ENCODE measurements around the gene MYO1B.

MYO1B gene

DNA sequence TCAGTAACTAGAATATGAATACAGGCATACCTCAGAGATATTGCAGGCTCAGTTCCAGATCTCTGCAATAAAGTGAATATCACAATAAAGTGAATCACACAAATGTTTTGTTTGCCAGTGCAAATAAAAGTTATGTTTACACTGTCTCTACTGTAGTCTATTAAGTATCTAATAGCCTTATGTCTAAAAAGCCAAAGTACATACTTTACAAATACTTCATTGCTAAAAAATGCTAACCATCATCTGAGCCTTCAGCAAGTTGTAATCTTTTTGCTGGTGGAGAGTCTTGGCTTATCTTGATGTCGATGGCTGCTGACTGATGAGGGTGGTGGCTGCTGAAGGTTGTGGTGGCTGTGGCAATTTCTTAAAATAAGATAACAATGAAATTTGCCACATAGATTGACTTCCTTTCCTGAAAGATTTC, 159.4 kb downstream of the MYO1B start:
- DNase-seq (ENCODE audit: low read depth in 2 of 2): no peak

DNA sequence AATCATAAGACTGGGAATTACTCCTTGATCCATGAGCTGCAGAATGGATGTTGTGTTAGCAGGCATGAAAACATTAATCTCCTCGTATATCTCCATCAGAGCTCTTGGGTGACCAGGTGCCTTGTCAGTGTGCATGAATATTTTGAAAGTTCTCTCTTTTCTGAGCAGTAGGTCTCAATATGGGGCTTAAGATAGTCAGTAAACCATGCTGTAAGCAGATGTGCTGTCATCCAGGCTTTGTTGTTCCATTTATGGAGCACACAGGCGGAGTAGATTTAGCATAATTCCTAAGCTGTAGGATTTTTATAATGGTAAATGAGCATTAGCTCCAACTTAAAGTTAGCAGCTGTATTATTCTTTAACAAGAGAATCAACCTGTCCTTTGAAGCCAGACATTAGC, 160.3 kb downstream of the MYO1B start:
- DNase-seq (ENCODE audit: low read depth in 2 of 2): no peak

DNA sequence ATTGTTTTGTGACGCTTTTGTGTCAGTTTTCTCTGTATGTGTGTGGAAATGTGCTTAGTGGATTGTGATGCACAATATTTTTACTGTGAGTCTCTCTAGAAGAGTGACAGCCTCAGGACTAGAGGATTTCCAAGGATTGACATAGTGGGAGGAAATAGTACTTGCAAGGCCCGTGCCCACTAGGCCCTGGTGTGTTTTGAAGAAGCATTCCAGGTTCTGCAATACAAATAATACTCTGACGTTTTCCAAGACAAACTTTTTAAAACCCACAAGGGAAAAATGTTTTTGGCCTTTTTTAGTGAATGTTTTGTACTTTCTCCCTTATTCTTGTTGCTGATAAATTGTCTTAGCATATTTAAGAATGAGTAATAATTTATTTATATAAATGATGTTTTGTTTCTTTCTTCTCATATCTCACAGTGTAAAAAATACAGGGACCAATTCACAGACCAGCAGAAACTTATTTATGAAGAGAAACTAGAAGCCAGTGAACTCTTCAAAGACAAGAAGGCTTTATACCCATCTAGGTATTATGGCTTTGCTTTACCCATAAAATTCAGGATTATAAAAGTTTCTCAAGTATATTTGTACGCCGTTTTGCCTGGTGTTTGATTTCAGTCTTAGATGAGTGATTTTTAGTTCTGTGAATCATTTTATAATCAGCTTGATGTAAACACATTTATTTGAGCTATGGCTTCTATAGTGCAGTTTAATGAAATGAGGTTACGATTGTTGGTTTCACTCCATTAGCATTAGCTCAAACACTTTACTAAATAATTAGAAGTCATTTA, 165.6 kb downstream of the MYO1B start:
- DNase-seq (ENCODE audit: low read depth in 2 of 2): no peak

DNA sequence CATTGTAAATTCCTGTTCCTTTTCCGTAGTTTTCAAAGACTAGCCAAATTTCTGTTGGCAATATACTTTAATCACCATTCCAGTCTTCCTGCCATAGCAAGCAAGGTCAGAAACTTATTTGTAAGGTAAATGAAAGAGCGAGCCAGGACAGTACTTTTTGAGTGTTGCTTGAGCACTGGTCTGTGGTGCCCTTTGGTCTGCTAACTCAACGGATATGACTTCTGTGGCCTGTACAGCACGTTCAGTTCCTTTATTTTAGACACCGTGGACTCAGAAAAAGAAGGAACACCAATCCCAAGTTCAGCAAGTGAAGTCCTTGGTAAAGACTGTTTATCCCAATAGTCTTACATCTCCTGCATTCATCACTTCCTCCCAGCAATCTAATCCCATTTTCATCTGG, 166.3 kb downstream of the MYO1B start:
- no peak for DNase-seq (ENCODE audit: low read depth in 2 of 2)

DNA sequence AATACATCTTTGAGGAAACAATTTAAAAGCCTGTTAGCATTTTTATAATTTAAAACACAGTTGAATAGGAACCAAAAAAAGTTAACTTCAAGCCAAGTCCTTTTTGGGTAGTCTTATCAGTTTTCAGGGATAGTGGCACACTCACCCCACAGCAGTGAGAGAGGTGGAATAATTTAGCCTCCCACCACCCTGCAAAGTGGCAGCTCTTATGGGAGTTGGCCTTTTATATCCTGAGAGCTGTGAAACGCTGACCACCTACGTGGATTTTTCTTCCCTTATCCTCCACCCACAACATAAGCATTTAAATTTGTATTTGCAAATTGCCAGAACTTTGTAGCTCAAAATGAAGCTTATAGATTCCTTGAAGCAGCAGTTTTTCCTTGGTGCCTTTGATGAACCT, 167.1 kb downstream of the MYO1B start:
- no peak for DNase-seq (ENCODE audit: low read depth in 2 of 2)

DNA sequence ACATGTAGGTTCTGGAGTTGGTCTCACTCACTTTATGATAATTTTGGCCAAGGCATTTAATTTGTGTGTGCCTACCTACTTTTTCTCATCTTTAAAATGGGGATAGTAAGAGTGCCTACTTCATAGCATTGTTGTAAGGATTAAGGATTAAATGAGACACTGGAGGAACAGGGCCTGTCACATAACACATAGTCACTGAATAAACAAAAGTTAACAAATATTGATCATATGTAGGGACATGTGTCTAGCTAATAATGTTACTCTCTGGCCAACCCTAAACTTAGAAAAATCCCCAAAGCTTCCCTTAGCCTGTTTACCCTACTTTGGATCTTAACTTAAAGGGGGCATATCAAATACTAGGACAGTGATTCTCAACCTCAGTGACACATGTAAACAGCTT, 169.9 kb downstream of the MYO1B start:
- no peak for DNase-seq (ENCODE audit: low read depth in 2 of 2)

DNA sequence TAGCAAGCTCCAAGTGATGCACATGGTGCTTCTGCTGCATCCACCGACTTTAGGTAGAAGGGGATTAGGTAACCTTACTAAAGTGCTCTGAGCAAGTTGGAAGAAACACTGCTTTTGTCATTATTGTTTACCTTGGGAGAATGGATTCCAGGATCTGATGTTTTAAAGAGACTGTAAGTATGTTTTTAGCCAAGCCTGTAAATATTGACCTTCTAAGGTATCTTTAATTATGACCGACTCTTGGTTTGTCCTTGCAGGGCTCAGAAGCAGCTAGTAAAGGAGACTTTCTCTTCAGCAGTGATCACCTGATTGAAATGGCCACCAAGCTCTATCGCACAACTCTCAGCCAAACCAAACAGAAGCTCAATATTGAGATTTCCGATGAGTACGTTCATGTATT, 170.7 kb downstream of the MYO1B start:
- no peak for DNase-seq (ENCODE audit: low read depth in 2 of 2)

DNA sequence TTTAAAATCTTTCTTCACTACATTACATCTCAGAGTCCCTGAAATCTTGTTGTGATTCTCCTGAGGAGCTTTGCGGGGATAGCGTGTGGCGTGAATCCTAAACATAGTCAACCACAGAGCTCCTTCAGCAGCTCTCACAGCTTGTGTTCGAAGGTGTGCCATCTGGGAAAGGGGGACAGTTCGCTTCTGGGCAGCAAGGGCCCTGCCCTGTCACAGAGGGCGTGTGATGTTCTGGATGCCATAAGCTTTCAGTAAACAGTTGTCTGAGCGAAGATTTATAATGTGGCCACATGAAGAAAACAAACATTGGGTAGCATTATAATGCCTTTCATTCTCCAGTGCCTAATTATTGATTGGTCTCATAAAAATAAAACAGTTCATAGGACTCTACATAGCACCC, 172.5 kb downstream of the MYO1B start:
- no peak for DNase-seq (ENCODE audit: low read depth in 2 of 2)

DNA sequence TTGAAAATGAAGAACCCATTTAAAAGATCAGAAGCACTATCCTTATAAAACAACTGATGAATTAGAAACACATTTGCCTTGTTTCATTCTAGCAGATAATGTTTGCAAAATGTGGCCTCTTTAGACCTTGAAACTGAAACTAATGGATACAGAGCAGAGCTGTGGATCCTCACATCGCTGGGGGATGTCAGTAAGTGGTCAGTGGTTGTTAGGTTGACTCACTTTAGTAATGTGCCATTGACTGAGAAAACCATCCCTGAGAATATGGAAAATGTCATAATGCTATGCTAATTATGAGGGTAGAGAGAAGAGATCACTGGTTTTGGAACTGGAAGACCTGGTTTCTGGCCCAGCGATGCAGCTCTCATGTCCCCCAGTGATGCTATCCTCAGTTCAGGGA, 176.7 kb downstream of the MYO1B start:
- no peak for DNase-seq (ENCODE audit: low read depth in 2 of 2)

DNA sequence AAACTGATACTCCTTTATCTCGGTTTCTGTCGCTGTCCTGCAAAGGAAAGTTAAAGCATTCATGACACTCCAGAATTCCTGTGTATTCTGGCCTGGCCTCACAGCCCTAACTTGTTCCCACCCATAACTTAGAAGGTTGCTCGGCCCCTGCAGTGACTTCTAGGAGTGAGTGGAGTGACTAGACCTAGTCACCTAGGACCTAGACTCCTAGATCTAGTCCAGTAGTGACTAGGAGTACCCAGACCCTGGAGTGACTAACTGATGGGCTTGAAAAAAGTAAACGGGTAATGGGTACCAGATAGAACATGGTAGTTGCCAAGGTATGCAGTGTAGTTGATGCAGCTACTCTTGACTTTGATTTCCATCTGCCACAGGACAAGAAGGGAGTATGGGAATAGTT, 181.8 kb downstream of the MYO1B start:
- DNase-seq (ENCODE audit: low read depth in 2 of 2): no peak

DNA sequence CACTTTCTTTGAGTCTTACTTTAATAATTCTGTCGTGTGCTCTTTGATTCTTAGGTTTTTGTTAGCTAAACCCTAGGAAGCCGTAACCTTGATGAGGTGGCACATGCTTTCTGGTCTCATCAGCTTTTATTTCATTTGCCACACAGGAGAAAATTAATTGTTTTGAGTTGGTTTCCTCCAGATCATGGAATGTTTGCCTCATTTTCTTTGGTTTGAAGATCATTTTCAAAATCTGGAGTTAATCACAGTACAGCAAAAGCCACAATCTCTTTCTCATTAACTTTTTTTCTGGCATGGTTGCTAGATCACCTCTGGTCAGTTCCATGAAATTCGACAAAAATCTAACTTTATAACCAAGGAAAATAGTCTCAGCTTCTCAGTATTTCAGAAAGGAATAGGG, 182.9 kb downstream of the MYO1B start:
- DNase-seq (ENCODE audit: low read depth in 2 of 2): no peak

DNA sequence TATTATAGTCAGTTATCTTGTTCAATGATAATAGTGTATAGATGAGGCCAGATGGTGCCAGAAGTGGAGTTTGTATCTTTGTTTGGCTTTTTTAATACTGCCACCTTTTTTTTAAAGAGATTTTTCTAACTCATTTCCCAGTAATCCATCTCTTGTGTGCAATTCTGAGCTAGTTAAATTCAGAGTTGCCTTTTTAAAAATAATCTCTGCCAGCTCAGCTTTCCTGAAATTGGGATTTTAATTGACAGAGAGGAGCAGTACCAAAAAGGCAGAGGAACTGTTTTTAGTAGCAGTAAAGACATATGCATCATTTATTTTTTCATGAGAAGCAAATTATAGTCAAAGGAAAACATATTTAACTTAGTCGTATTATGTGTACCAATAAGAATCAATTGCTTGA, 185.3 kb downstream of the MYO1B start:
- no peak for DNase-seq (ENCODE audit: low read depth in 2 of 2)

DNA sequence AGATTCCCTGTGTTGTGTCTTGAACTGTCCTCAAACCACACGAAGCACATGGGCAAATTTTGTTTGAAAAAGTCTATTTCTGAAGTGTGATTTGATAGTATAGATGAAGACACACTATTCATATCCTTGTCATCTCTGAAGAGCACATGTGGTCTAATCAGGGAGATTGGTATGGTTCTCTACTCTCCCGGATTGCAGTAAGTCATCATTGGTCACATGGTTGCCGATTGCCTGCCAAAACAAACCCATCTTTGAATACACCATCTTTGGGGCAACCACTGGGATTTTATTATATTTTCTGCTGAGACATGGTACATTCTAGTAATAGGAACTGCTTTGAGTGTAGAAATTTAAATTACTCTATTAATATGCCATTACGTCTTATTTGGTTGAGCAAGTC, 186.9 kb downstream of the MYO1B start:
- no peak for DNase-seq (ENCODE audit: low read depth in 2 of 2)

DNA sequence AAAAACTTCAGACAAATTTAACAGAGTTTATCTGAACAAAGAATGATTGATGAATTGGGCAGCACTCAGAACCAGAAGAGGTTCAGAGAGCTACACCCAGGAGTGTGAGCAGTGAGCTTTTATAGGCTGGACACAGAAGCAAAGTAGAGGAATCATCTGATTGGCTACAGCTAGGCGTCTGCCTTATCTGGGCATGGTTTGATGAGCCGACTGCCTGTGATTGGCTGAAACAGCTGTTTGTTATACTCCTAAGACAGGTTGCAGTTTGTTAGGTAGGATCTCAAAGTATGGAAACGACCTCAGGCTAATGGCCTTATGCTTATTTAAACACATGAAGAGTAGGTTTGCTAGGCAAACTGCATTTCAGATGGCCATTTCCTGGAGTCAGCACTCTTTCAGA, 188.9 kb downstream of the MYO1B start:
- no peak for DNase-seq (ENCODE audit: low read depth in 2 of 2)

DNA sequence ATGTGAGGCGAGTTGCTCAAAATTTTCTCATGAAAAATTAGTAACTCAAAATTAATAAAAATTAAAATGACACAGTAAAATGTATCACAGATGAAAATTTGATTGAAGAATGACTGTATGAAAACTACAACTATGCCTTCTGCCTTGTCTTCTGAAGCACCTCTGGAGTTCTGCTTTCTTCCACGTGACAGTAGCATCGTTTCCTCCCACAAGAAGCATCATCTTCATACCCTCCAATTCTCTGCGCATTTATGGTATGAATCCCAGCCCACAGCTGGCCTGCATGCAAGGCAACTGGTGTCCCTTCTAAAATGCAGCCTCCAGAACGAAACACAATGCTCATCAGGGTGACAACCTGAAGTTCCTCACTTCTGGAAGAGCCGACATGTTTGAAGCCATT, 189.9 kb downstream of the MYO1B start:
- DNase-seq (ENCODE audit: low read depth in 2 of 2): no peak

DNA sequence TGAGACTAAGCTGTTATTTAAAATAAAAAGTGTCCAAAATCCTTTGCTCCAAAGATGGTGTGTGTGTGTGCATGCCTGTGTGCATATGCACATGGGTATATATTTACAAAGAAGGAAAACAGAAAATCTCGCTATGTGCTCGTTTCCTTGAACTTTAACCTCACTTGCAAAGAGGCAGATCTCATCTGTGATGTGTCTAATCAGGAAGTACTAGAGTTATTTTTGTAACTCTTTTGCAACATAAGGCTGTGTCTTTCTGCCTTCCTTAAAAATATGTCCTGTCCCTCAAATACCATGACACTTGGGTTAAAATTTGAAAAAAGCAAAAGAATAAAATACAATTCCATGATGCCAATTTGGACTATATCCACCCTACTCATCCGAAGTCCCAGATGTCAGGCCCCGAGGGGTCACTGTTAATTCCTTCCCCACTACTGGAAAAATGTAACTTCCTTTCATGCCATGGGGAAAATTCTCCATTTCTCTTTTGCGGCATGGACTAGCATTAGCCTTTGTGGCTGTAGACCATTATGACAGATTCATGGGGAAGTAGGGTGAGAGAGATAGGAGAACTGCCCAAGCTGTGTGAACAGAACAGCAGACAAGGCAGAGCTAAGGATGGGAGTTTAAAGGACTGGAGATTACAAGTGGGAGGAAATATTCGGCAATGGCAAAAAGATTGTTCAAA, 191.3 kb downstream of the MYO1B start:
- no peak for DNase-seq (ENCODE audit: low read depth in 2 of 2)

DNA sequence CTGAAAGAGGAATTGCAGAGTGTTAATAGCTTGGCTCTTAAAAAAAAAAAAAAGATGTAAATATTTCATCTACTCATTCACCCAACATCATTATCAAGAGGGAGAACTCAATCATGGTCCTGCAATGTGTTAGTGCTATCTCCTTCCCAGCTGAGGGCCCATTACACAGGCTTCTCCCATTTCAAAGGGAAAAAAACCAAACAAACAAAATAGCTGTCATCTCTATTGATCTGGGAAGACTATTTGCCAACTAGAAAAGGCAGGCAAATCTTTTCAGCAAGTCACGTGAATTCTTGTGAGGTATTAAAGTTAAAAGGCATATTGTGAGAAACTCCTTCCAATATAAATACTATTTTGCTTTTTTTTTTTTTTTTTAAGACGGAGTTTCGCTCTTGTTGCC, 194.3 kb downstream of the MYO1B start:
- no peak for DNase-seq (ENCODE audit: low read depth in 2 of 2)

DNA sequence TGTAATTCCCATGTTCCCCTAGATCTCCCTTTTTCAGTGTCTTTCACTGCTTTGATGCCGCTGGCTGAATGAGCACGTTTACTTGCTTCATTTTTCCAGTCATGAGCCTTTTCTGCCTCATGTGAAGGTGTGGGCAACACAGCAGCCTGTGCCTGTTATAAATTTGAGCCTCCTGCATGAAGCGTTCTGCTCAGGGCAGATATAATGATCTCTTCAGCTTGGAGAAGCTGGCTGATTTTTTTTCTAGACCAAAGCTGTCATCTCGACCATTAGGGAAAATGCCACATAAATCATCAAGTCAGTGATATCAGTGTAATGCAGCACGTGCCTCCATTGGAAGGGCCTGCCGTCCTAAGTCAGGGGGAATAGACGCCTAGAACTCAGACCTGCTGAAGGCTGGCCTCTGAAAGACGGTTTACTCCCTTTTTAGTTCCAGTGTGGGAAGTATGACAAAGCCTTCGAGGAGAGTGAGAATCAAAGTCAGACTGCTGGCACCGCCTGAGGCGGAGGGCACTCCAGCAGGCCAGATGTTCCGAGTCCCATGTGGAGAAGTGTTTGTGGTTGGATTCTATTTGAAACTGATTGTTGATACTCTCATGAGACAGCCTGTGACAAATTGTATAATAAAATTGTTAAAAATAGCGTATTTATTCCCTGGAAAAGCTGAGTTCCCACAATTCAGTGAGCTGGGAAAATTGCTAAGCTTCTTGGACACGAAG, 196.5 kb downstream of the MYO1B start:
- no peak for DNase-seq (ENCODE audit: low read depth in 2 of 2)

DNA sequence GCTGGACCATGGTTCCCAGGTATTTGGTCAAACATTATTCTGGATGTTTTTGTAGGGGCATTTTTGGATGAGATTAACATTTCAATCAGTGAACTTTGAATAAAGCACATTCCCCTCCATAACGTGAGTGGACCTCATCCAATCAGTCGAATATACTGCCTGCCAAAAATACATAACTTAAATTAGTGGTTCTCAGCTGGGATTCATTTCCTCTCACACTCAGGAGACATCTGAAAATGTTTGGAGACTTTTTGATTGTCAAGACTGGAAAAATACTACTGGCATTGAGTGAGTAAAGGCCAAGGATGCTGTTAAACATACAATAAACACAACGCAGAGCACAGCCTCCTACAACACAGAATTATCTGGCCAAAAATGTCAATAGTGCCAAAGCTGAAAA, 198.2 kb downstream of the MYO1B start:
- DNase-seq (ENCODE audit: low read depth in 2 of 2): no peak

DNA sequence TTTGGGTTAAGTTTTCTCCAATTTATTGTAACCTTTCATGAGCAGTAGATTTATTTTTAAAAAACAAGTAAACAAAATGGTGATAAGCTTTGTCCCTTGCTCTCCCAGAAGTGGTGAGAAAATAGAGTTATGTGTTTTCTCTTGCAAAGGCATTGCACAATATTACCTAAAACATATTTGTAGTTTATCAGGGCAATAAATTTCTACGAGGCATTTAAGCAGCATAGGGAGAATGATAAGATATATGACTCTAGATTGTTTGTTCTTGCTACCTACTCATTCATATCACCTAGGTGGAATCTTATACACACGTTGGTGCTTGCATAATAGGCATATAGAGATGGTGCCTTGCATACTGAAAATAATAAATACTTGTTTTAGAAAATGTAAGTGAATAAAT, 201.7 kb downstream of the MYO1B start:
- DNase-seq (ENCODE audit: low read depth in 2 of 2): no peak

DNA sequence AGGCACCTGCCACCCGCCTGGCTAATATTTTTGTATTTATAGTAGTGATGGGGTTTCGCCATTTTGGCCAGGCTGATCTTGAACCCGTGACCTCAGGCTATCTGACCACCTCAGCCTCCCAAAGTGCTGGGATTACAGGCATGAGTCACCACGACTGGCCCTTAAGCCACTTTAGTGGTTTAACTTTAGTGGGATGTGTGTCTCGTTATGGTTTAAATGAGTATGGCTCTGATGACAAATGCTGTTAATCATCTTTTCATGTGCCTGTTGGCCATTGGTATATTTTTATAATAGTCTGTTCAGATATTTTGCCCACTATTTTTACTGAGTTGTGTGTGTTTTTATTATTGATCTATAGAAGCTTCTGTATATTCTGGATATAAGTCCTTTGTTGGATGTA, 205.9 kb downstream of the MYO1B start:
- no peak for DNase-seq (ENCODE audit: low read depth in 2 of 2)

DNA sequence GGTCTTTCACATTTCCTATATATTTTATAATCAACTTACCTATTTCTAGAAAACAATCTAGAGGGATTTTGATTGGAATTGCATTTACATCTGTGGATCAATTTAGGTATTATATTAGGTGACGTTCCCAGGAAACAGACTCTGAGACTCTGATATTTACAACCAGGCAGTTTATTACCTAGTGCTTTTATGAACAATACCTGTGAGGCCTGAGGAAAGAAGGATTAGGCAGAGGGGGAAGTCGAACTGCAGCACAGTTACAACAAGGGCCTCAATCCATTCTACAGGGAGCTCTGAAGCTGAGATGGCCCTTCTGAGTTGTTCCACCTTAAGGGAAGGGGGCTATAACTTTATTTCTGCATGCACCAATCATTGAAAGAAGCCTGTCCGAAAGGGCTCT, 206.9 kb downstream of the MYO1B start:
- DNase-seq (ENCODE audit: low read depth in 2 of 2): no peak

DNA sequence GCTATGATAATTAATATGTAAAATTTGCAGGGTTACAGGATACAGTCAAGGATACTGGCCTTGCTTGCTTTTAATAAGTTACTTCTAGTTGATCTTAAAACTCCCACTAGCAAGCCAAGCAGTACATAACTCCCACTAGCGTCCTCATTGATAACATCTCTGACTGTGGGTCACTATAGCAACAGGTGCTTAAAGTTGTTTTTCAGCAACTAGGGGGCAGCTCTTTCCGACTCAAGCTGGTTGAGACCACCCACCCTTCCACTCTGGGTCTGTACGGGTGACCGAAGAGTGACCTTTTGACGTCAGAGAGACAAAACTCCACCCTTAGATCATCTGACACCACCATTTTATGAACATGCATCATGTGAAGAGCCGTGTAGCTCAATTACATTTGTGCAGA, 208.6 kb downstream of the MYO1B start:
- DNase-seq (ENCODE audit: low read depth in 2 of 2): no peak

Measured in stimulated activated CD4-positive, alpha-beta T cell treated with anti-CD3 and anti-CD28 coated beads, Interleukin-15, amount 100 ng/mL, for 48 hours (primary cell).